Keratinocyte (primary cell): Measurements from ENCODE around the gene DNPEP. TPM values are rescaled to one million over a fixed set of nuclear protein-coding genes. Genes with fewer than 3 reads are reported as not detected.

Experiments
- DNase-seq: peaks from one replicate; pipeline ENCODE4 v3.0.0-alpha.2; 2011; ENCODE audit warnings: low read depth, missing footprints, low spot score
- FAIRE-seq: peaks from 2 replicates; lab custom pipeline; 2011; peaks lifted over from hg19 to GRCh38; lab: Jason Lieb, UNC
- H2AFZ ChIP-seq: 2 replicates; pipeline ENCODE4 v1.6.0; 2012; ENCODE audit warnings: low read length, control low read depth, inconsistent platforms; ENCODE audit not compliant: control insufficient read depth
- H3K27ac ChIP-seq: 2 replicates; pipeline ENCODE4 v1.5.1; 2011; ENCODE audit warnings: low read length; ENCODE audit not compliant: control insufficient read depth, insufficient read depth
- H3K27me3 ChIP-seq: 3 replicates; pipeline ENCODE4 v1.6.0; 2011; ENCODE audit warnings: low read length; ENCODE audit not compliant: control insufficient read depth, insufficient read depth; ENCODE audit errors: extremely low read depth
- H3K36me3 ChIP-seq, 2 experiments: 2 replicates in 1 of 2; 3 replicates in 1 of 2; pipeline ENCODE4 v1.5.1; 2011; ENCODE audit warnings: low read length in 2 of 2, mild to moderate bottlenecking in 1 of 2; ENCODE audit not compliant: control insufficient read depth in 2 of 2, insufficient read depth in 2 of 2; ENCODE audit errors: extremely low read depth in 1 of 2
- H3K4me1 ChIP-seq: 3 replicates; pipeline ENCODE4 v1.5.1; 2011; ENCODE audit warnings: low read length; ENCODE audit not compliant: control insufficient read depth, insufficient read depth; ENCODE audit errors: extremely low read depth
- H3K4me2 ChIP-seq: 3 replicates; pipeline ENCODE4 v1.6.0; 2011; ENCODE audit warnings: low read depth, low read length; ENCODE audit not compliant: control insufficient read depth, insufficient read depth; ENCODE audit errors: extremely low read depth
- H3K4me3 ChIP-seq, 3 experiments: fragments of 200-600 bp in 1 of 3; sonication (generic) in 1 of 3; 2 replicates in 2 of 3; 3 replicates in 1 of 3; pipeline ENCODE4 v1.5.1; 2011 to 2016; ENCODE audit warnings: low read length in 3 of 3, mild to moderate bottlenecking in 3 of 3, control low read depth in 2 of 3, inconsistent platforms in 1 of 3, low read depth in 1 of 3, mixed read lengths in 1 of 3, mixed run types in 1 of 3, moderate library complexity in 1 of 3; ENCODE audit not compliant: control insufficient read depth in 2 of 3, insufficient read depth in 2 of 3; ENCODE audit errors: extremely low read depth in 1 of 3
- H3K79me2 ChIP-seq: 2 replicates; pipeline ENCODE4 v1.6.0; 2012; ENCODE audit warnings: low read length; ENCODE audit not compliant: control insufficient read depth, insufficient read depth
- H3K9ac ChIP-seq: 3 replicates; pipeline ENCODE4 v1.6.0; 2011; ENCODE audit warnings: low read length; ENCODE audit not compliant: control insufficient read depth, insufficient read depth; ENCODE audit errors: extremely low read depth
- H3K9me1 ChIP-seq: 3 replicates; pipeline ENCODE4 v1.6.0; 2011; ENCODE audit warnings: low read length; ENCODE audit not compliant: control insufficient read depth, insufficient read depth; ENCODE audit errors: extremely low read depth
- H3K9me3 ChIP-seq: 2 replicates; pipeline ENCODE4 v1.5.1; 2012; ENCODE audit warnings: low read depth, low read length; ENCODE audit not compliant: control insufficient read depth
- H4K20me1 ChIP-seq: 3 replicates; pipeline ENCODE4 v1.6.0; 2011; ENCODE audit warnings: low read length; ENCODE audit not compliant: control insufficient read depth, insufficient read depth; ENCODE audit errors: extremely low read depth
- CTCF ChIP-seq, 3 experiments: IDR thresholded peaks in 1 of 3; conservative IDR thresholded peaks in 1 of 3; optimal IDR thresholded peaks in 1 of 3; 2 replicates in 2 of 3; 3 replicates in 1 of 3; pipeline versions ENCODE3 to v1.5.1; 2011; ENCODE audit warnings: low read length in 3 of 3, mild to moderate bottlenecking in 3 of 3, moderate library complexity in 2 of 3, control low read depth in 1 of 3, inconsistent platforms in 1 of 3; ENCODE audit not compliant: insufficient read depth in 2 of 3; ENCODE audit errors: extremely low read depth in 1 of 3
- EZH2 ChIP-seq: IDR thresholded peaks from one replicate; pipeline ENCODE4 v1.6.1; 2012; ENCODE audit warnings: inconsistent platforms, mild to moderate bottlenecking, low read length, moderate library complexity
- dilution Hi-C: fragments of 300-500 bp; cut with MboI; formaldehyde crosslinking; loops from one replicate; pipeline ENCODE4 v1.7.0; 2020; ENCODE audit warnings: low sequenced_read_pairs; ENCODE audit not compliant: extremely low pct_ligation_motif_present
- polyA plus RNA-seq, 5 experiments: library from polyadenylated mRNA; depleted of rRNA in 3 of 5; stranded (reverse) in 3 of 5; stranded (forward) in 1 of 5; unstranded in 1 of 5; fragments of >200 nt; gene quantifications; 1 replicate in 1 of 5; 2 replicates in 3 of 5; 3 replicates in 1 of 5; pipeline versions ENCODE4 v1.2.1 to v1.2.3, GENCODE V29; 2011 to 2012; ENCODE audit warnings: missing spikeins in 2 of 5, low read depth in 1 of 5, low replicate concordance in 1 of 5

The DNPEP gene
- polyA plus RNA-seq, 1 donor (not counting 4 experiments of a cell fraction or from before 2014, with no cell fraction given): 34.1 TPM

GRCh38 chr2:219416235-219416602 is 28.5 kb upstream of the DNPEP start:
- FAIRE-seq (no peak), DNase-seq (no peak)
- Histone ChIP-seq H3K4me3 (no peak overlapping the region), H3K9me3 (peaks cover 2% of the 10 kb centered on the region), H2AFZ (no peak overlapping the region), H3K36me3 (no peaks in the 10 kb centered on the region), H3K27me3 (peaks cover 34% of the 10 kb centered on the region), H3K9ac (no peak overlapping the region), H4K20me1 (no peaks in the 10 kb centered on the region), H3K79me2 (no peaks in the 10 kb centered on the region), H3K4me1 (no peaks in the 10 kb centered on the region), H3K4me2 (no peak overlapping the region), H3K27ac (no peak overlapping the region), H3K9me1 (no peaks in the 10 kb centered on the region)
- dilution Hi-C loops: no loop called here
- no peak for TF ChIP-seq EZH2
- no peak for TF ChIP-seq CTCF (optimal IDR thresholded peaks at IDR 0.05 in 1 of 3, IDR thresholded peaks at IDR 0.05 in 1 of 3, conservative IDR thresholded peaks at IDR 0.05 in 1 of 3; ENCODE audit: extremely low read depth in 1 of 3, insufficient read depth in 2 of 3, low read length in 3 of 3)

GRCh38 chr2:219415580-219416234 is 28.0 kb upstream of the DNPEP start:
- Histone ChIP-seq H2AFZ (no peak overlapping the region), H3K36me3 (no peaks in the 10 kb centered on the region), H3K9ac (no peak overlapping the region), H3K4me2 (no peak overlapping the region), H3K27ac (no peak overlapping the region), H3K4me3 (no peak overlapping the region), H3K9me3 (peaks cover 2% of the 10 kb centered on the region), H3K27me3 (peaks cover 34% of the 10 kb centered on the region), H3K79me2 (no peaks in the 10 kb centered on the region), H3K9me1 (no peaks in the 10 kb centered on the region), H3K4me1 (no peaks in the 10 kb centered on the region), H4K20me1 (no peaks in the 10 kb centered on the region)
- DNase-seq: no peak
- no peak for FAIRE-seq
- TF ChIP-seq CTCF (optimal IDR thresholded peaks at IDR 0.05 in 1 of 3, IDR thresholded peaks at IDR 0.05 in 1 of 3, conservative IDR thresholded peaks at IDR 0.05 in 1 of 3; ENCODE audit: extremely low read depth in 1 of 3, insufficient read depth in 2 of 3, low read length in 3 of 3) (no peak), EZH2 (no peak)
- dilution Hi-C loops: no loop called here
